HG03378 (cell line): ENCODE measurements around the gene SYNDIG1.

ENCODE experiments used
- ATAC-seq: cut with Tn5 transposase; IDR thresholded peaks from one replicate; pipeline ENCODE4 v1.9.1; 2021; ENCODE audit warnings: mild to moderate bottlenecking, moderate library complexity; ENCODE audit not compliant: unreplicated experiment

Gene SYNDIG1

GRCh38 chr20:24649787-24650490 is 180.5 kb downstream of the SYNDIG1 start:
- ATAC-seq: no peak

- no peak for ATAC-seq
These were observed 181.9 kb downstream of the SYNDIG1 start for GRCh38 chr20:24651171-24651975.

GRCh38 chr20:24651976-24652345 is 182.5 kb downstream of the SYNDIG1 start:
- no peak for ATAC-seq

GRCh38 chr20:24653306-24653705 is 183.9 kb downstream of the SYNDIG1 start:
- ATAC-seq: no peak

- no peak for ATAC-seq
These were observed 185.0 kb downstream of the SYNDIG1 start for GRCh38 chr20:24654425-24654824.

- no peak for ATAC-seq
These were observed 187.0 kb downstream of the SYNDIG1 start for GRCh38 chr20:24656391-24656790.

- ATAC-seq: no peak
These were observed 187.8 kb downstream of the SYNDIG1 start for GRCh38 chr20:24657196-24657595.

- ATAC-seq: no peak
These were observed 188.6 kb downstream of the SYNDIG1 start for GRCh38 chr20:24657878-24658620.

GRCh38 chr20:24658920-24659660 is 189.7 kb downstream of the SYNDIG1 start:
- no peak for ATAC-seq

- no peak for ATAC-seq
These were observed 190.4 kb downstream of the SYNDIG1 start for GRCh38 chr20:24659835-24660234.

GRCh38 chr20:24660651-24661050 is 191.2 kb downstream of the SYNDIG1 start:
- ATAC-seq: no peak

GRCh38 chr20:24661255-24661654 is 191.8 kb downstream of the SYNDIG1 start:
- ATAC-seq: no peak

- no peak for ATAC-seq
These were observed 192.9 kb downstream of the SYNDIG1 start for GRCh38 chr20:24662322-24662721.

GRCh38 chr20:24662752-24663365 is 193.4 kb downstream of the SYNDIG1 start:
- no peak for ATAC-seq

- no peak for ATAC-seq
These were observed 194.1 kb downstream of the SYNDIG1 start for GRCh38 chr20:24663496-24663895.

GRCh38 chr20:24664266-24664986 is 195.0 kb downstream of the SYNDIG1 start:
- ATAC-seq: no peak

GRCh38 chr20:24665196-24665595 is 195.8 kb downstream of the SYNDIG1 start:
- ATAC-seq: no peak

- ATAC-seq: no peak
These were observed 196.3 kb downstream of the SYNDIG1 start for GRCh38 chr20:24665741-24666191.

GRCh38 chr20:24667689-24668383 is 198.4 kb downstream of the SYNDIG1 start:
- ATAC-seq: no peak
